MM.1S (cell line): ENCODE measurements around the gene FRMD3.

Experiments
- EZH2 ChIP-seq: fragments of 300-600 bp; sonication (generic); optimal IDR thresholded peaks from 2 replicates; pipeline ENCODE3; 2017; ENCODE audit warnings: low read depth, mild to moderate bottlenecking, antibody characterized with exemption, low read length, mixed read lengths
- TF ChIP-seq, protein P1 (sequence below): fragments of 300-600 bp; sonication (generic); IDR thresholded peaks from 2 replicates; pipeline ENCODE4 v1.5.1; 2016; ENCODE audit warnings: antibody characterized with exemption, low read length, mixed read lengths

DNA sequence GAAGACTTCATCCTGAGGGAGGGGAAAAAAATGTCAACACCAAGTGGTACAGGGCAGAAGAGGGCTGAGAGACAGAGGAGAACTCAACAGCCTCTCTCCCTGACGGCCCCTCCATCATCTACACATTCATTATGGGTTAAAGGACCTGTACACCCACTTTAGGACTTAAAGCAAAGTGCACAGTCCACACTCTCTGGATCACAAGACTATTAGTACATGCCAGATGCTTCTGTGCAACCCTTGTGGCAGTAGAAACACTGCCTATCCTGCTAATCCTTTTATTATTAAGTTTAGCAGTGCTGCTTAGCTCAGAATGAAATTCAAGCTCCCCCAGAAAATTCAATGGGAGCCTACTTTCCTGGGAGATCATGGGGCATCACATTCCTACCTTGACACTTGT, 1.9 kb downstream of the FRMD3 start:
- TF ChIP-seq, protein P1, sequence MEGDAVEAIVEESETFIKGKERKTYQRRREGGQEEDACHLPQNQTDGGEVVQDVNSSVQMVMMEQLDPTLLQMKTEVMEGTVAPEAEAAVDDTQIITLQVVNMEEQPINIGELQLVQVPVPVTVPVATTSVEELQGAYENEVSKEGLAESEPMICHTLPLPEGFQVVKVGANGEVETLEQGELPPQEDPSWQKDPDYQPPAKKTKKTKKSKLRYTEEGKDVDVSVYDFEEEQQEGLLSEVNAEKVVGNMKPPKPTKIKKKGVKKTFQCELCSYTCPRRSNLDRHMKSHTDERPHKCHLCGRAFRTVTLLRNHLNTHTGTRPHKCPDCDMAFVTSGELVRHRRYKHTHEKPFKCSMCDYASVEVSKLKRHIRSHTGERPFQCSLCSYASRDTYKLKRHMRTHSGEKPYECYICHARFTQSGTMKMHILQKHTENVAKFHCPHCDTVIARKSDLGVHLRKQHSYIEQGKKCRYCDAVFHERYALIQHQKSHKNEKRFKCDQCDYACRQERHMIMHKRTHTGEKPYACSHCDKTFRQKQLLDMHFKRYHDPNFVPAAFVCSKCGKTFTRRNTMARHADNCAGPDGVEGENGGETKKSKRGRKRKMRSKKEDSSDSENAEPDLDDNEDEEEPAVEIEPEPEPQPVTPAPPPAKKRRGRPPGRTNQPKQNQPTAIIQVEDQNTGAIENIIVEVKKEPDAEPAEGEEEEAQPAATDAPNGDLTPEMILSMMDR: no peak
- no peak for TF ChIP-seq EZH2
